HT1080 (cell line): Measurements from ENCODE around the gene MPP2. TPM values are rescaled to one million over a fixed set of nuclear protein-coding genes. Genes with fewer than 3 reads are reported as not detected.
"Not testable (repeated sequence)": the region's sequence is repeated elsewhere in the genome, so short reads cannot be mapped to it uniquely, and the experiment has no call there.

Source experiments
- DNase-seq: peaks from one replicate; pipeline ENCODE4 v3.0.0-alpha.2; 2015; ENCODE audit warnings: low read depth
- total RNA-seq: library from RNA; depleted of rRNA; stranded (reverse); fragments of >200 nt; shearing (Covaris generic); gene quantifications from 2 replicates; pipeline ENCODE4 v1.2.3, GENCODE V29; 2014

Gene MPP2
- total RNA-seq, 1 experiment from 2014 or later: 0.27 TPM

DNA sequence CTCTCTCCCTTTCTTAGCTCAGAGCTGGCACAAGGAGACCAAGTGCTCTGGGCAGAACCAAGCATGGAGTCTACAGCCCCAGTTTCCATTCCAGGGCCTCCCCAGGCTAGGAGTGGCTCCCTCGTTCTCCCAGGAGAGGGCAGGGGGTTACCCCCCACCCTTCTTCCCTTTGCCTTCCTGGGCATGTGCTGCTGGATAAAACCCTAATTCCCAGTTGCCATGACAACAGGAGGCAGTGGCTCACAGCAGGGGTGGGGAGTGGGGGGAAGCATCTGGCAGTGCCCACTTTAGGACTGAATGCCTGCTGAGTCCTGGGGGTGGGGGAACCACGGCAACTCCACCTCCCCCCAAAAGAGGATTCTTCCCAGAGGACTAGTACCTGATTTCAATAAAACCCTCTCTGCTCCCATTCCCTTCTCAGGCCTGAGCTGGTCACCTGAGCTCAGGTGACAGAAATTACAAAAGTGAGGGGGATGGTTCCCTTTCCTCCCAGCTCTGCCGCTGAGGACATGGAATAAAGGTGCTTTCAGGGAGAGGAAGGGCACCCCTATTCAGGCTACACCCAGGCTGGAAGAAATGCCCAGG lies 1.8 kb downstream of the MPP2 start:
- DNase-seq: no peak

DNA sequence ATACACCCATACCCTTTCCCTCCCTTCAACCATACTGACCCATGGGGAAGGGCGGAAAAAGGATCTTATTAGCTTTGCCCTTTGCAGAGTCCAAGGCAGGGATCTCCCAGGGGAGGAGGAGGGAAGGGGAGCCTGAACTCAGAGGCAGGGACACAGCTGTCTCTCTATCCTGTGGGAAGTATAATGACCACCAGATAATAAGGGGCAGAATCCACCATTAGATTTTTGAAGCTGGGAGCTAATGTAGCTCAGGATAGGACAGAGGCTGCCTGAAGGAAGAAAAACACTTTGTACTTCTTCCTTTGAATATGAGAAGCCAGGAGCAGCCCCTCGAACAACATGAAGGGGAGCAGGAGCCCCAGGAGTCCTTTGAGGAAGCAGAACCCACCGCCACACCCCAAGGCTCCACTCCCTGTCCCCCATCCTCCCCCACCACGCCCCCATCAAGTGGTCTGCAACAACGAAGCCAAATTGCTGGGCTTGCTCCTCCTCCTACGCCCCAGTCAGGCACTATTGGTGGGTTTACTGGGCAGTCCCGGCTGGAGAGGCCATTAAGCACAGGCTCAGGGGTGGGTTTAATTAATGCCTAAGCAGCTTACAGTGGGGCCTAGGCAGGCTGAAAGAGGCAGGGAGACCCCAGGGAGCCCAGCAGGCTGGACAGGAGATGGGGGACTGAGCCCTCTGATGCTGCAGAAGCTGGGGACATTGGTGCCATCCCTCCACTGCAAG lies 5.3 kb downstream of the MPP2 start:
- DNase-seq: no peak

DNA sequence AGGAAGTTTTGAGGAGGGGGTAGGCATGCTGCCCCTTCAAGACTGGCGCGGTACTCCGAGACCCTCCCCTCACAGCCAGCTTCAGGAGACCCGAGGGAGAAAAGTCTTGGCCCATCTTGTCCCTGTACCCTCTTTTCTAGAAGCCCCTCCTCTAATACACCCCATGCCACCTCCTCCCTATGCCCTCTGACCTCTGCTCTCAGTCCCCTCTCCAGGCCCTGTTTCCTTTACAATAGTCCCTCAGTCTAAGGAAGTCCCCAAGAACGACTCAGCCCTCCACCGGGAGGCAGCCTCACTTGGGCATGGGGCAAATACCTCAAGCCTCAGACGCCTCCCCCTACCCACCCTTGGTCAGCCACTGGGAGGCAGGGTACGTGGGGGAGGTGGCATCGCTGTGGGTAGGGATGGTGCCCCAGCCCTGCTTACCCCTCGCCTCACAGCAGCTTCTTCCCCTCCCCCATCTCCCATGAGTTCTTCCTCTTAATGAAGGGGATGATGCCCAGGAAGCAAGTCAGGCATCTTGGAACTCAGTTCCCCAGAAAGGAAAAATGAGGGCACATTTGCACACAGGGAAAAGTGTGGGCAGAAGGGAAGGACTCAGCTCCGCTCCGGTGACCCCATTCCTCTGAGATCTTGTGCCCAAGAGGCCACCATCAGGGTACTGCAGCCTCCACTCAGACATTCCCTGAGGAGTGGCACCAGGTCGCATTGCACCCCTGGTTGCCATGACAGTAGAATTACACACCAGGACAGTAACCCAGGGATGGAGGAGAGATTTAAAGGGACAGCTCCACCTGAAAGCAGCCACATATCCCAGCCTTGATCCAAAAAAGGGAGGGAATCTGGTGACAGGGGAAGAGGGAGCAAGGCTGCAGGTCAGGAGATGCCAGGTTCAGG lies 6.2 kb downstream of the MPP2 start:
- DNase-seq: no peak

DNA sequence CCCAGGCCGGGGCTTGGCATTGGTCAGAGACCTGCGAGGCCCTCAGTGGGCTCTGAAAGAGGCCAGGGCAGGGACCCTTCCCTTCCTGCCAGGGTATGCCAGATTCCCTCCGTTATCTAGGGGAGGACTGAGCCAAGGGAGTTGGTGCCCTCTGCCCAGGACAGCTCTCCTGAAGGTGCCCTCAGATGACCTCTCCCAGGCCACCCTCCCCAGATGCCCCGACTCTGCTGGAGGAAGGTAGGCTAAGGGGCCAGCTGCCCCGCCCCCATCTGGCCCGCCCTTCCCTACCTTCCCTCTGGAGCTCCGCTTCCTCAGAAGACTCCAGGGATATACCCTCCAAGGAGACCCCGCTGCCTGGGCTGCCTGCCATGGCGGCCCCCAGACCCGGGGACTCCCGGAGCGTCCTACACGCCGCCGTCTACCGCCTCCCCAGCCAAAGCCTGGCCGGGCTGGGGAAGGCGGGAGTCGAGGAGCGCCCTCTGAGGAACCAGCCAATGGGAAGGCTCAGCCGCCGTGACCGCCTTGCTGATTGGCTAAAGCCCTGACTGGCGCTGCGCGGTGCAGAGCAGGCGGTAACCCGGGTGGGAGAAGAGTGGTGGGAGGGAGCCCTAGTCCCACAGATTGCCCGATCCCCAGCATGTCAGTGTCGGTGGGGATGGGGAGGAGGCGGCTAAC lies 7.0 kb downstream of the MPP2 start:
- DNase-seq: peak; percentile 46

DNA sequence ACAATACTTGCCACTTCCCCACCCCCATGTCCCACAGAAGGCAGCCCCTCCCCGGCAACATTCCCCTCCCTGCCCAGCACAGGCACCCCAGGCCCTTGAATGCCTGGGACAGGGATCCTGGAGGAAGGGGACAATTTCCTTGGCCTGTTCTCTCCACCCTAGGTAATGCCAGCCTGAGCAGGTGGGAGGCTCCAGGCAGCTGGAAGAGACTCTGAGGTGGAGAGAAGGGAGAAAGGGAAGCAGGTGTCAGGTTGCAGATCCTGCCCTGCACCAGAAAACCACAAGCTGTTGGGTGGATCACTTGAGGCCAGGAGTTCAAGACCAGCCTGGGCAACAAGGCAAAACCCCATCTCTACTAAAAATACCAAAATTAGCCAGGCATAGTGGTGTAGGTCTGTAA lies 8.9 kb downstream of the MPP2 start:
- DNase-seq: no peak

DNA sequence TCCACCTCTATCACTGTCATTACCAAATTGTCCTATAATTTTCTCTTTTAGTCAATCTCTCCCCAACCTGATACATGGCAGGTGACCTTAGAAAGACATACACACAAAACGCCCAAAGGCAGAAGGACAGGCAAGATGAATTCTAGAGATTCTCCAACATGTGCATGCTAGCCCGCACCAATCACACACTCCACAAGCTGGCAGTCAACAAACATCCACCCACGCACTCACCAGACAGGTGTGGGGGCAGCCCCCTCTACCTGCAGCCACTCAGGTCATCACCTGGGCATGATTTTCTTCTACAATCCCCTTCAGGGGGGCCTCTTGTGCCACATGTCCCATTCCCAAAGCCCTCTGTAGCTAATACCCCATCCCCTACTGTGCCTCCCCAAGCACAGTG lies 9.5 kb downstream of the MPP2 start:
- DNase-seq: no peak

DNA sequence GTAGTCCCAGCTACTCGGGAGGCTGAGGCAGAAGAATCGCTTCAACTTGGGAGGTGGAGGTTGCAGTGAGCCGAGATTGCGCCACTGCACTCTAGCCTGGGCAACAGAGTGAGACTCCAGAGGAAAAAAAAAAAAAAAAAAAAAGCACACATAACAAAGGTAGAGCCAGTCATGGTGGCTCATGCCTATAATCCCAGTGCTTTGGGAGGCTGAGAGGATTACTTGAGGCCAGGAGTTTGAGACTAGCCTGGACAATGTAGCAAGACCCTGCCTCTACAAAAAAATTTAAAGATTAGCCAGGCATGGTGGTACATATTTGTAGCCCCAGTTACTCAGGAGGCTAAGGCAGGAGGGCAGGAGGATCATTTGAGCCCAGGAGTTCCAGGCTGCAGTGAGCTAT lies 12.8 kb downstream of the MPP2 start:
- not testable (repeated sequence) for DNase-seq

DNA sequence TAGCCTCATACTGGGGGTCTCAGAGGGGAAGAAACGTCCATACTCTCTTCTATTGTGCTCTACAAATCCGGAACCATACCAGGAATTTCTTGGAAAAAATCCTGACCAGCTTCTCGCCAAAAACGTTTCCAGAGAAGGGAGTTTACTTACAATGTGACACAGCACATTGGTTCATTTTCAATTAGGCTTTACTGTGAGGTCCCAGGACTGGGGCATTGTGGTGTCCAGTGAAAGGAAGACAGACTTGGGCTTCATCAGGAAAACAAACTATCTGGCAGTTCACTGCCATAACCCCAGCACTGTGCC lies 14.7 kb downstream of the MPP2 start:
- DNase-seq: no peak

DNA sequence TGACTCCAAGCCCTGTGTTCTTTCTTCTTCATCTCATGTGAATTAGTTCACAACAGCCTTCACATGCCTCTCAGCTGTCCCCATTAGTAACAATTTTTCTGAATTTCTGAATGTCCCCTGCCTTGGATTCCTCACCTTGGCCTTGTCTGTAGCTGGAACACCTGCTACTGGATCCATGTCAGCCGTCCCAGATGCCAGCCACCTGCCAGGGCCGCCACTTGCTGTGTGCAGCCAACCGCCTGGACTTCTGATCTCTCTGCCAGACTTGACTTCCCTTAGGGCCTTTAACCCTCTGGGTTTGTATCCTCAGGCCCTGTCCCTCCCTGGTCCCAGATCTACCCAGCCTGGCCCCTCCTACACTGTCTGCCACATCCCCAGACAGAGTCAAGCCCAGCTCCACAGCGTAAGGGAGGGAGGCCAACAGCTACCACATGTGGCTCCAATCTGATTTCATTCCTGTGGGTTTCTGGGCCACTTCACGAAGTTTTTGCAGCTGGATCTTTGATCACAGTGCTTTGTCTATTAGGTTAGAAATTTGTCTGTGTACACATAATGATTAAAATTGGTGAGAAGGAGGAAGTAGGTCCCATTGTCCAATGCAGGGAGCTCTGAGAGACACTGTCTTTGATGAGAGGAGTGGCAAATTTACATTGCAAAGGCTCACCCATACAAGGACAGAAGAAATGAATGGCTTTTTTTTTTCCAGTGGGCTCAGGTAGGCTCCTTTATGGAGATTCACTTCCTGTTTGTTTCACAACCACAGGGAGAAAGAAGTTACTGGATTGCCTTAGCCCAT lies 15.3 kb downstream of the MPP2 start:
- DNase-seq: no peak

DNA sequence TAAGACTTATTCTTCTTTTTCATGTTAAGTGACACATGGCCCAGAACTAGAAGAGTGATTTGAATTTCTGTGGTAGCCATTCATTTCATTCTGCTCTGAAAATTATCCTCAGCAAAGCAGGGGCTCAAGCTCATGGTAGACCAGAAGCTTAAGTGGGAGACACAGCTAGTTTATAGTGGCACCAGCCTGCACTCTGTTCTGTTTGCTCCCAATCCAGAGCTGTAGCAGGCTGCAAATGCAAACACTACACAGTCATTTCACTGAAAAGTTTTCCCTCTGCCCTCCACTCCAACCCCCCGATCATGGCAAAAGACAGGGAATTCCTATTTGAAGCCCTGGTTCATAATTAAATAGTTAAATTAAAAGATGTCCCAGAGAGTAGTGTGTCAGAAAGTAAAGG lies 17.1 kb downstream of the MPP2 start:
- no peak for DNase-seq

DNA sequence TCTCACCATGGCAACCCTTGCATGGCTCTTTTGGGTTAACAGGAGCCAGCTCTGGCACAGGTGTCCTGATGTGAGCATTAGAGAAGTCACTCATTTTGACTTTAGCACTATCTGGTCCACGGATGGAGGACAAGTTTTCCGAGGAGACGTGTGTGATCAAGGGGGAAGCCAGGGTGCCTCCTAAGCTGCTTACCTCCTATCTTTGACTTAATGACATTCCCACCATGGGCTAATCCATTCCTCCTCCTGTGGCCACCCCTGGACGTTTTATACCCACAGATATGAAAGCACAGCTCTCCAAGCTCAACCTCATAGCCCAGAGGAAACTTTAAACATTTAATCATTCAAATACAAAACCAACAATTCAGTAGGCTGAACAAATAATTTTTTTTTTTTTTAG lies 18.8 kb downstream of the MPP2 start:
- no peak for DNase-seq

DNA sequence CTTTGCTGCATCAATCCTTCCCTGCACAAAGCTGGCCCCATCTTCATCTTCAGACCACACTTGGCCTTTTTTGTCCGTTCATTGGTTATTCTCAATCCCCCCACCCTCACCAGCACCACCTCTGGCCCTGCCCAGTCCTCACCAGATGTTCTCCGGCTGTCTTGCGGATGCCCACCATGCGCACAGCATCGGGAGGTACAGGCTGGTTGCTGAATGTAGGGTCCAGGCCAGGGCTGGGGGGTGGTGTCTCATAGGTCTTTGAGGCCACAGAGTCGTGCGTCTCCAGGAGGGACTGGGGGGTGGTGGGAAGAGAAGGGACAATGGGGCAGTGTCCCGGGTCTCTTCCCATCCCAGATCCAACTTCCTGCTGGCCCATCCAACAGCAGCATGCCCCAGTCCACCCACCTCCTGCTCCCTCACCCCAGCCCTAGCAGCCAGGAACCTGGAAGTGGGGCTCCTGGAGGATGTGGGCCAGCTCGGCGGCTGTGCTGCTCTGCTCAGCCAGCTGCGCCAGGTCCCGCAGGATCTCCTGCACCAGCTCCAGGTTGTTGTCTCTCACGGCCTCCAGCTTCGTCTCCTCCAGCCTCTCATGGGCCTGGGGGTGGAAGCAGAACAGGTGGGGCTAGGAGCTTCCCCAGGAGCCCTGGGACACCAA lies 24.4 kb downstream of the MPP2 start:
- DNase-seq: no peak

DNA sequence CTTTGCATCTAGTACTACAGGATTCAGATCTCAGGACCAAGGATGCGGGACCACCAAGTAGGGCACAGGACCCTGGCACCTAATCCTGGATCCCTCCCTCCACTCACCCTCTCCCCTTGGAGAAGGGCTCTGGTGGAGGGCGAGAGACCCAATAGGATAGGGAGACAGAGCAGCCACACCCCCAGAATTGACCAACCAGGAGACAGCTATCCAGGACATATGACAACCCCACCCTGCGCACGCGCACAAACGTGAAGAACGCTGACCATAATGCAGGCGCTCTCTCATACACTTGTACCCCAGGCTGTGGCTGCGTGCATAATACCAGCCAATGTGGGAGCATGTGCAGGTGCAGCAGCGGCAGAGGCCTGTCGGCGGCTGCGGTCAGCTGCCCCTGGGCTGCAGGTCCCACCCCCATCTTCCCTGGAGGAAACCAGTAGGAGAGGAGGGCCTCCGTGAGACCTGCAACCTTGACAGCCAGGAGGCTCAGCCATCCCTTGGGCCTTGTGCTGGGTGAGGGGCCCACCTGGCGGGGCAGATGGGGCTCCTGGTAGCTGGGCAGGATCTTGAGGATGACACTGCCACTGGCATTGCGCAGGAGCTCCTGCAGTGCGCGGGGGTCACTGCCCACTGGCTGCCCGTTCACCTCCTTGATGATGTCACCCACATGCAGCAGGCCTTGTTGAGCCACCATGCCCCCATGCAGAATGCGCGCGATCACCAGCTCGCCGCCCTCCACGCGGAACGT lies 25.4 kb downstream of the MPP2 start:
- no peak for DNase-seq

DNA sequence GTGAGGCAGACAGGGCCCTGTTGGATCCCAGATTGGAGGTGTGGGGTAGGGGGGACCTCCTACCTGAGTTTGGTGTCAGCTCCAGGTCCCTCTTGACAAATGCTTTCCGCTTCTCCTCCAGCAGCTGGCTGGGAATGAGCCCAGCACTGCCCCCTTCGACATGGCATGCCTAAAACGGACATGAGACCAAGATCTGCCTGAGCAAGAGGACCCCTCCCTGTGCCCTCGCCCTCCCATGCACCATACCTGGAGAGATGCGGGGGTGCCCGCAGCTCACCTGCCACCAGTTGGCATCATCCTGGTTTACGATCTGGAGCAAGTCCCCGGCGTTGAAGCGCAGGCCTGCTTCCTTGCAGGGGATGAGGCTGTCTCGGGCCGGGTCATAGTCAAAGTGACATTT lies 26.2 kb downstream of the MPP2 start:
- DNase-seq: no peak

DNA sequence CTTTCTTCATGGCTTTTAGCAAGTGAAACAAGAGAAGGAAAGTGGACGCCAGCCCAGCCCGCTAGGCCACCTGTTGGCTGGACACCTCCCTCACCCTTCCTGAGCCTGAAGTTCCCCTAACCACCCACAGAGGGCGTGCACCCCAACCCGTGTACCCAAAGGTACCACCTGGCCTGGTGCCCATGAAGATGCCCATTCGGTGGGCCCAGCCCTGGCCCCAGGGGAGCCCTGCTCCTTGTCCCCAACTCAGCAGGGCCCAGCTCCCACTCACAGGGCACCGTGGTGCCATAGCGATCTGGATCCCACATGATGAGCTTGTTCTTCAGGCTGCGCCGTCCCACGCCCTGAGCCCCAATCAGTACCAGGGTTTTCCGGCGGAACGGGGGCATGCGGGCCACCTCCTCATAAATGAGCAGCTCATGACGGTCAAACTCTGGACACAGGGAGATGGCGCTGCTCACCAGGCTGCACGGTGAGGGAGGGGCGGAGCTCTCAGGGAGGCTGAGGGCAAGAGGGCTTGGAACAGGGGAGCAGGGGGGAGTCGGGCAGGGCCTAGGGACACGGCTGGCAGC lies 26.8 kb downstream of the MPP2 start:
- DNase-seq: peak; percentile 34

DNA sequence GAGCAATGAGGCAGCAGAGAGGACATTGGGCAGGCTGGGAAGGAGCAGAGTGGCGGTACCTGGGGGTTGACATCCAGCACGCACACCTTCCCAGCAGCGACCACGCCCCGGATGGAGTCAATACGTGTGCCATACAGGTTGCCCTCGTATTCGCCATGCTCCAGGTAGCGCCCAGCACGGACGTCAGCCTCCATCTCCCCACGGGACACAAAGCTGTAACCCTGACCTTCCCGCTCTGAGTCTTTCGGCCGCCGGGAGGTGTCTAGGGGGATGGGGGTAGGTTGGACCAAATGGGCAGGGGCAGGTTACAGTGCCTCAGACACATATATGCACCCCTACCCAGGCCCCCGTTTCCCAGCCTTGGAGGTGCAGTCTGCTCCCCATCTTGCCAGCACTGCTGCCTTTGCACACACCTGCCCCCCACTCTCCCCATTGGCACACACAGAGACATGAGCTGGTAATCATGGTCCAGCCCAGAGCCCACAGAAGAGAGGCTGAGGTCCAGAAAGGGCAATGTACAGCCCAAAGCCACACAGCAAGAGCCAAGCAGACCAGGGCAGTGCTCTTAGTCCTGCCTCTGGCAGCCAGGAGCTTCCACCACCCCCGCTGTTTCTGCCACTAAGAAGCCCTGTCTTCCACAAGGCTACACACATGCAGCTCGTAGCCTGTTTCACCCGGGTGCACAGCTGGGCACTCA lies 27.5 kb downstream of the MPP2 start:
- DNase-seq: no peak

DNA sequence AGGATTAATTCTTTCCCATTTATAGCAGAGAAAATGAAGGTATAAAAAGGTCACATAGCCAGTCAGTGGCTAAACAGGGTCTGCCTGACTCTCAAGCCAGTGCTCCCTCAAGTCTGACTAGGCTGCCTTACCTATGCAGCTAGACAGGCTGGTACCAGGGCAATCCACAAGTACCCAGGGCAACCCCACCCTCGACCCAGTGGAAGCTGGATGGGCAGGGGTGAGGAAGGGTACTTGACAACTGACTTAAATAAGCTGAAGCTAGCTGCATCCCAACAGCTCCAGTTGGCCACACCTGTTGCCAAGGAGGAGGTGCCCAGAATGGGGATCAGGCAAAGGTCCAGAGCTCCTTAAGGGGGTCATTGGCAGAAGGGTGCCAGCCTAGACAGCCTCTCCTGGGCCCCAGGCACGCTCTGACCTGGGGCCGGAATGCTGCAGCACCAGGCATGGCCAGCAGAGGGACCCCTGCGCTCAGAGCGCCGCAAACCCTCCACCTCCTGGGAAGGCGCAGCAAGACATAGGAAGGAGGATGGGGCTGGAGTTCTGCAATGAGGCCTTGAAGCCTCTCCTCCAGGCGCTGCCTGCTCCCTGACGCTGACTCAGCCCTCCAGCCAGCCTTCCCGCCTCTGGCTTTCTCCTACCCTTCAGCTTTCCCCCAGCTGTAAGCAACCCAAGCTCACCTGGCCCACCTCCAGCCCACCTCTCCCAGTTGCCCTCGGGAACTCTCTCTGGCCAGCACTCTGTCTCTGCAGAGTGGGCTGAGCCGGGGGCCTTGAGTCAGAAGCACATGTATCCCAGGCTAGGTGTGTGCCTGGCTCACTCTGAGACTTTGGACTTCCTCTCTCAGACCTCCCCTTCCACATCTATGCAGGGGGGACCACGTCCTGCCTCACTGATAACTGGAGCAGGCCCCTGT lies 28.8 kb downstream of the MPP2 start:
- peak; percentile 83 for DNase-seq
